HCT116 (cell line): ENCODE results near the gene ARID4A. TPM values are rescaled to one million over a fixed set of nuclear protein-coding genes. Genes with fewer than 3 reads are reported as not detected.

Experiments
- ATAC-seq: fragments of 200-7000 bp; cut with Tn5 transposase; 2 replicates; pipeline ENCODE4 v1.9.1; 2020; ENCODE audit warnings: mild to moderate bottlenecking, moderate library complexity
- BruUV-seq: library from RNA; stranded (reverse); fragments of 400-500 nt; replicated peaks from 2 replicates; lab custom pipeline; 2021; lab: Mats Ljungman, UMichigan
- CTCF ChIA-PET: fragments of 300-600 bp; sonication (Branson Sonifier 250); formaldehyde crosslinking; loops from one replicate; lab custom pipeline; 2021; ENCODE audit warnings: antibody characterized with exemption; lab: Charles Lee
- POLR2A ChIA-PET: fragments of 300-600, 350-600 bp; sonication (Branson Sonifier 250); formaldehyde crosslinking; loops from one replicate; lab custom pipeline; 2021; ENCODE audit warnings: antibody characterized with exemption; lab: Charles Lee
- RAD21 ChIA-PET, 2 experiments: fragments of 300-600 bp; sonication (Branson Sonifier 250); formaldehyde crosslinking; loops; one replicate each; lab custom pipeline; 2023; ENCODE audit warnings: low total read pairs in 2 of 2; ENCODE audit not compliant: uncharacterized antibody in 2 of 2, unreplicated experiment in 2 of 2, low non-redundant PET in 1 of 2; lab: Charles Lee
- DNase-seq: peaks from one replicate; pipeline ENCODE4 v3.0.0-alpha.2; 2010; ENCODE audit warnings: low read depth, low spot score
- H2AFZ ChIP-seq: fragments of 200-600 bp; shearing (Covaris generic), sonication (generic); 2 replicates; pipeline ENCODE4 v1.6.1; 2017; ENCODE audit warnings: low read depth, mixed run types, mixed read lengths, antibody characterized with exemption, low read length; ENCODE audit not compliant: poor library complexity, severe bottlenecking
- H3K27ac ChIP-seq: 2 replicates; pipeline ENCODE4 v1.5.1; 2012; ENCODE audit warnings: low read depth, low read length
- H3K27me3 ChIP-seq: fragments of 200-600 bp; sonication (generic); 2 replicates; pipeline ENCODE4 v1.6.1; 2016; ENCODE audit warnings: mixed run types, low read length, mixed read lengths; ENCODE audit not compliant: insufficient read depth
- H3K36me3 ChIP-seq, 2 experiments: fragments of 200-500 bp in 1 of 2; fragments of 200-600 bp in 1 of 2; sonication (Bioruptor generic) in 1 of 2; sonication (generic) in 1 of 2; 2 replicates each; pipeline versions ENCODE4 v1.5.1 to v1.6.1; 2014 to 2016; ENCODE audit warnings: low read length in 2 of 2, inconsistent platforms in 1 of 2, mixed read lengths in 1 of 2, mixed run types in 1 of 2; ENCODE audit not compliant: insufficient read depth in 2 of 2, control insufficient read depth in 1 of 2
- H3K4me1 ChIP-seq, 2 experiments: fragments of 200-600 bp in 1 of 2; sonication (generic) in 1 of 2; 2 replicates each; pipeline versions ENCODE4 v1.5.1 to v1.6.1; 2012 to 2017; ENCODE audit warnings: low read length in 2 of 2, inconsistent platforms in 1 of 2, mild to moderate bottlenecking in 1 of 2, mixed read lengths in 1 of 2, mixed run types in 1 of 2, moderate library complexity in 1 of 2; ENCODE audit not compliant: insufficient read depth in 2 of 2, control insufficient read depth in 1 of 2
- H3K4me2 ChIP-seq: fragments of 200-600 bp; sonication (generic); 2 replicates; pipeline ENCODE4 v1.6.1; 2017; ENCODE audit warnings: mixed run types, low read length, mixed read lengths
- H3K4me3 ChIP-seq, 2 experiments: fragments of 200-600 bp in 1 of 2; sonication (generic) in 1 of 2; replicated peaks in 1 of 2; 2 replicates each; pipeline ENCODE4 v1.5.1; 2011 to 2016; ENCODE audit warnings: low read length in 2 of 2, control low read depth in 1 of 2, low read depth in 1 of 2, mild to moderate bottlenecking in 1 of 2, mixed read lengths in 1 of 2, mixed run types in 1 of 2
- H3K79me2 ChIP-seq: fragments of 200-600 bp; sonication (generic); 2 replicates; pipeline ENCODE4 v1.6.1; 2017; ENCODE audit warnings: mild to moderate bottlenecking, mixed run types, low read length, moderate library complexity, mixed read lengths; ENCODE audit not compliant: insufficient read depth
- H3K9ac ChIP-seq: fragments of 200-600 bp; sonication (generic); 2 replicates; pipeline ENCODE4 v1.6.1; 2016; ENCODE audit warnings: low read length, mixed read lengths
- H3K9me2 ChIP-seq: fragments of 200-600 bp; sonication (generic), shearing (Covaris generic); 2 replicates; pipeline ENCODE4 v1.6.1; 2017; ENCODE audit warnings: mixed run types, mild to moderate bottlenecking, moderate library complexity; ENCODE audit not compliant: insufficient read depth
- H3K9me3 ChIP-seq, 2 experiments: fragments of 200-500 bp in 1 of 2; fragments of 200-600 bp in 1 of 2; sonication (Bioruptor generic) in 1 of 2; sonication (generic) in 1 of 2; 2 replicates each; pipeline ENCODE4 v1.6.1; 2014 to 2017; ENCODE audit warnings: low read length in 2 of 2, mixed read lengths in 2 of 2, inconsistent platforms in 1 of 2, low read depth in 1 of 2, mild to moderate bottlenecking in 1 of 2, mixed run types in 1 of 2, moderate library complexity in 1 of 2; ENCODE audit not compliant: control insufficient read depth in 1 of 2, insufficient read depth in 1 of 2
- H4K20me1 ChIP-seq: fragments of 200-600 bp; sonication (generic), shearing (Covaris generic); 2 replicates; pipeline ENCODE4 v1.6.1; 2017; ENCODE audit warnings: mixed run types, mild to moderate bottlenecking, moderate library complexity; ENCODE audit not compliant: insufficient read depth
- CBX3 ChIP-seq: IDR thresholded peaks from 2 replicates; pipeline ENCODE4 v1.6.1; 2012; ENCODE audit warnings: low read depth
- CEBPB ChIP-seq: IDR thresholded peaks from 2 replicates; pipeline ENCODE4 v1.6.1; 2012; ENCODE audit warnings: low read depth
- EZH2 ChIP-seq: fragments of 200-600 bp; sonication (generic); IDR thresholded peaks from 2 replicates; pipeline ENCODE4 v1.6.1; 2017; ENCODE audit warnings: antibody characterized with exemption, mixed run types
- EZH2phosphoT487 ChIP-seq: fragments of 200-600 bp; IDR thresholded peaks from 2 replicates; pipeline ENCODE4 v1.6.1; 2018; ENCODE audit warnings: antibody characterized with exemption, borderline replicate concordance
- FOSL1 ChIP-seq: IDR thresholded peaks from 2 replicates; pipeline ENCODE4 v1.6.1; 2012; ENCODE audit warnings: low read depth
- POLR2A ChIP-seq: IDR thresholded peaks from 2 replicates; pipeline ENCODE4 v1.7.0; 2011; ENCODE audit warnings: borderline replicate concordance; ENCODE audit not compliant: insufficient read depth, insufficient read length; ENCODE audit errors: extremely low read depth
- POLR2AphosphoS5 ChIP-seq: IDR thresholded peaks from 2 replicates; pipeline ENCODE4 v1.6.1; 2011; ENCODE audit warnings: mild to moderate bottlenecking, low read depth, low read length, moderate library complexity
- YY1 ChIP-seq: IDR thresholded peaks from 2 replicates; pipeline ENCODE4 v1.6.1; 2011; ENCODE audit warnings: low read length, low read depth, moderate library complexity, mild to moderate bottlenecking; ENCODE audit not compliant: insufficient replicate concordance; ENCODE audit errors: extremely low read depth
- intact Hi-C: fragments of 100-400 bp; cut with micrococcal nuclease; formaldehyde crosslinking; loops from 2 replicates; pipeline ENCODE4 v1.10.0; 2022
- total RNA-seq: library from RNA; stranded (reverse); gene quantifications from one replicate; pipeline ENCODE4 v1.2.1, GENCODE V29; 2021; ENCODE audit not compliant: unreplicated experiment
- TF ChIP-seq, protein P1 (sequence below): IDR thresholded peaks from 2 replicates; pipeline ENCODE4 v1.6.1; 2012; ENCODE audit warnings: low read depth
- TF ChIP-seq, protein P2 (sequence below), 3 experiments: fragments of 200-600 bp in 1 of 3; sonication (generic) in 1 of 3; IDR thresholded peaks in 2 of 3; conservative IDR thresholded peaks in 1 of 3; 2 replicates each; pipeline ENCODE4 v1.5.1; 2012 to 2017; ENCODE audit warnings: low read depth in 2 of 3, low read length in 2 of 3, antibody characterized with exemption in 1 of 3, borderline replicate concordance in 1 of 3, control low read depth in 1 of 3, mild to moderate bottlenecking in 1 of 3, mixed read lengths in 1 of 3, mixed run types in 1 of 3, moderate library complexity in 1 of 3; ENCODE audit not compliant: insufficient read depth in 1 of 3
- TF ChIP-seq, protein P3 (sequence below): IDR thresholded peaks from 2 replicates; pipeline ENCODE4 v1.6.1; 2012
- TF ChIP-seq, protein P4 (sequence below): IDR thresholded peaks from 2 replicates; pipeline ENCODE4 v1.6.1; 2011; ENCODE audit warnings: mild to moderate bottlenecking, low read length, moderate library complexity; ENCODE audit not compliant: insufficient replicate concordance; ENCODE audit errors: extremely low read depth

Gene ARID4A
- total RNA-seq, 1 experiment from 2014 or later = 13.9 TPM

DNA sequence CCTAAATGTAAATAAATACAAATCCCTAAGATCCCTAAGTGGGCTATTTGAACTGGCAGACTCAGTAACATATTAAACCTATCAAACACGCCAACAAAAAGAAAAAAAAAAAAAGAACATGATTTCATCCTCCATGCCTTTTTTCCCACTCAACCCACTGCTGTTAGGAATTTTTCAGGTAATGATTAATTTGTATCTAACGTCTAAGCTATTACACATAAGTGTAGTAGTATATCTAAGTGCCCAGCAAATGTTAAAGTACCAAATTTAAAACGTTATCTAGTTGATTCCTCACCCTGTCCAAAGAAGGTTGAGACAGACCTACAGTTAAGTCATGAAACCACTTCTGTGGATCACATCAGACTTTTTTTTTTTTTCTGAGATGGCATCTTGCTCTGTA lies 16.4 kb upstream of the ARID4A start (continued):
- TF ChIP-seq, protein P1, sequence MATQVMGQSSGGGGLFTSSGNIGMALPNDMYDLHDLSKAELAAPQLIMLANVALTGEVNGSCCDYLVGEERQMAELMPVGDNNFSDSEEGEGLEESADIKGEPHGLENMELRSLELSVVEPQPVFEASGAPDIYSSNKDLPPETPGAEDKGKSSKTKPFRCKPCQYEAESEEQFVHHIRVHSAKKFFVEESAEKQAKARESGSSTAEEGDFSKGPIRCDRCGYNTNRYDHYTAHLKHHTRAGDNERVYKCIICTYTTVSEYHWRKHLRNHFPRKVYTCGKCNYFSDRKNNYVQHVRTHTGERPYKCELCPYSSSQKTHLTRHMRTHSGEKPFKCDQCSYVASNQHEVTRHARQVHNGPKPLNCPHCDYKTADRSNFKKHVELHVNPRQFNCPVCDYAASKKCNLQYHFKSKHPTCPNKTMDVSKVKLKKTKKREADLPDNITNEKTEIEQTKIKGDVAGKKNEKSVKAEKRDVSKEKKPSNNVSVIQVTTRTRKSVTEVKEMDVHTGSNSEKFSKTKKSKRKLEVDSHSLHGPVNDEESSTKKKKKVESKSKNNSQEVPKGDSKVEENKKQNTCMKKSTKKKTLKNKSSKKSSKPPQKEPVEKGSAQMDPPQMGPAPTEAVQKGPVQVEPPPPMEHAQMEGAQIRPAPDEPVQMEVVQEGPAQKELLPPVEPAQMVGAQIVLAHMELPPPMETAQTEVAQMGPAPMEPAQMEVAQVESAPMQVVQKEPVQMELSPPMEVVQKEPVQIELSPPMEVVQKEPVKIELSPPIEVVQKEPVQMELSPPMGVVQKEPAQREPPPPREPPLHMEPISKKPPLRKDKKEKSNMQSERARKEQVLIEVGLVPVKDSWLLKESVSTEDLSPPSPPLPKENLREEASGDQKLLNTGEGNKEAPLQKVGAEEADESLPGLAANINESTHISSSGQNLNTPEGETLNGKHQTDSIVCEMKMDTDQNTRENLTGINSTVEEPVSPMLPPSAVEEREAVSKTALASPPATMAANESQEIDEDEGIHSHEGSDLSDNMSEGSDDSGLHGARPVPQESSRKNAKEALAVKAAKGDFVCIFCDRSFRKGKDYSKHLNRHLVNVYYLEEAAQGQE = no peak
- TF ChIP-seq EZH2phosphoT487 (no peak), CEBPB (no peak), FOSL1 (no peak), EZH2 (no peak)

DNA sequence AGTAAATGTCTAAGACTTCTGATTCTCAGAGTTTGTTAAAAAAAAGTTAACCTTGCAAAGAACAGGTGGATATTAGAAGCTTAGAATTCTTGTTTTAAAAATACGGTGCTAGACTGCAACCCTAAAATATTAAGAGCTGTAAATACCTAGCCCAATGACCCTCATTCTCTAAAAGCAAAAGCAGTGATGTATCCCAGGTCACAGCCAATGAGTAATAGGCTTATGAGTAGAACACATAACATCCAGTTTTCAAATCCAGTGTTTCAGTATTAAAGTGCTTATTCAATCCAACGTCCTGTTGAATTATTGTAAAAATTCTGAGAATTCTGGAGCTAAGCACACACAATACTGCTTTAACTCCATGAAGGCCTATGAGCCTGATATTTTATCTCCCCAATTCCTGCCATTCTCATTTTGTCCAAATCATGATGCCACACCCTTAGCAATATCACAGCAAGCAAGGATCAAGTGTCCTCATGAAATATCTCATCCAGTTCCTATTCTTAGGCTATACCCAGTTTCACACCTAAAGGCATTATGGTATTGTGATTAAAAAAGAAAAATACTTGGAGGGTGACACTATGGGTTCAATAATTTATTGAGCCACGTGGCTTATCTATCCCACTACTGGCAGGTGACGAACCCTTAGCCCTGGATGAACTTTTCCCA lies 15.3 kb upstream of the ARID4A start:
- ATAC-seq (no peak), DNase-seq (no peak)
- Histone ChIP-seq H3K79me2 (peaks cover 96% of the 10 kb centered on the region), H3K36me3 (peaks cover 22 to 43% of the 10 kb centered on the region in 2 experiments), H3K9me3 (no peaks in the 10 kb centered on the region), H2AFZ (no peak overlapping the region), H3K9me2 (no peaks in the 10 kb centered on the region), H3K4me3 (no peak overlapping the region), H3K9ac (no peak overlapping the region), H4K20me1 (peaks cover 8% of the 10 kb centered on the region), H3K4me1 (no peaks in the 10 kb centered on the region), H3K27ac (no peak overlapping the region), H3K27me3 (no peaks in the 10 kb centered on the region), H3K4me2 (no peak overlapping the region)
- intact Hi-C loops = no loop called here
- TF ChIP-seq, protein P2, sequence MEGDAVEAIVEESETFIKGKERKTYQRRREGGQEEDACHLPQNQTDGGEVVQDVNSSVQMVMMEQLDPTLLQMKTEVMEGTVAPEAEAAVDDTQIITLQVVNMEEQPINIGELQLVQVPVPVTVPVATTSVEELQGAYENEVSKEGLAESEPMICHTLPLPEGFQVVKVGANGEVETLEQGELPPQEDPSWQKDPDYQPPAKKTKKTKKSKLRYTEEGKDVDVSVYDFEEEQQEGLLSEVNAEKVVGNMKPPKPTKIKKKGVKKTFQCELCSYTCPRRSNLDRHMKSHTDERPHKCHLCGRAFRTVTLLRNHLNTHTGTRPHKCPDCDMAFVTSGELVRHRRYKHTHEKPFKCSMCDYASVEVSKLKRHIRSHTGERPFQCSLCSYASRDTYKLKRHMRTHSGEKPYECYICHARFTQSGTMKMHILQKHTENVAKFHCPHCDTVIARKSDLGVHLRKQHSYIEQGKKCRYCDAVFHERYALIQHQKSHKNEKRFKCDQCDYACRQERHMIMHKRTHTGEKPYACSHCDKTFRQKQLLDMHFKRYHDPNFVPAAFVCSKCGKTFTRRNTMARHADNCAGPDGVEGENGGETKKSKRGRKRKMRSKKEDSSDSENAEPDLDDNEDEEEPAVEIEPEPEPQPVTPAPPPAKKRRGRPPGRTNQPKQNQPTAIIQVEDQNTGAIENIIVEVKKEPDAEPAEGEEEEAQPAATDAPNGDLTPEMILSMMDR (IDR thresholded peaks at IDR 0.05 in 2 of 3, conservative IDR thresholded peaks at IDR 0.05 in 1 of 3; ENCODE audit: borderline replicate concordance in 1 of 3, insufficient read depth in 1 of 3, low read depth in 2 of 3, low read length in 2 of 3) = no peak
- no peak for TF ChIP-seq POLR2AphosphoS5
- TF ChIP-seq, protein P3, sequence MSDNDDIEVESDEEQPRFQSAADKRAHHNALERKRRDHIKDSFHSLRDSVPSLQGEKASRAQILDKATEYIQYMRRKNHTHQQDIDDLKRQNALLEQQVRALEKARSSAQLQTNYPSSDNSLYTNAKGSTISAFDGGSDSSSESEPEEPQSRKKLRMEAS = no peak
- TF ChIP-seq FOSL1 = no peak
- TF ChIP-seq CEBPB = no peak
- TF ChIP-seq, protein P4, sequence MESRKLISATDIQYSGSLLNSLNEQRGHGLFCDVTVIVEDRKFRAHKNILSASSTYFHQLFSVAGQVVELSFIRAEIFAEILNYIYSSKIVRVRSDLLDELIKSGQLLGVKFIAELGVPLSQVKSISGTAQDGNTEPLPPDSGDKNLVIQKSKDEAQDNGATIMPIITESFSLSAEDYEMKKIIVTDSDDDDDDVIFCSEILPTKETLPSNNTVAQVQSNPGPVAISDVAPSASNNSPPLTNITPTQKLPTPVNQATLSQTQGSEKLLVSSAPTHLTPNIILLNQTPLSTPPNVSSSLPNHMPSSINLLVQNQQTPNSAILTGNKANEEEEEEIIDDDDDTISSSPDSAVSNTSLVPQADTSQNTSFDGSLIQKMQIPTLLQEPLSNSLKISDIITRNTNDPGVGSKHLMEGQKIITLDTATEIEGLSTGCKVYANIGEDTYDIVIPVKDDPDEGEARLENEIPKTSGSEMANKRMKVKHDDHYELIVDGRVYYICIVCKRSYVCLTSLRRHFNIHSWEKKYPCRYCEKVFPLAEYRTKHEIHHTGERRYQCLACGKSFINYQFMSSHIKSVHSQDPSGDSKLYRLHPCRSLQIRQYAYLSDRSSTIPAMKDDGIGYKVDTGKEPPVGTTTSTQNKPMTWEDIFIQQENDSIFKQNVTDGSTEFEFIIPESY = no peak
- no peak for TF ChIP-seq POLR2A
- TF ChIP-seq CBX3 = no peak
- TF ChIP-seq YY1 = no peak
- no TSS peak for BruUV-seq
- ChIA-PET POLR2A (no interaction called here), CTCF (no interaction called here), RAD21 (no interaction called here)
